Stimulated activated CD8-positive, alpha-beta memory T cell treated with anti-CD3 and anti-CD28 coated beads, Interleukin-4, amount 100 ng/mL, for 4 hours (primary cell): Measurements from ENCODE around the gene ABHD18.
"Not testable (repeated sequence)": the region's sequence is repeated elsewhere in the genome, so short reads cannot be mapped to it uniquely, and the experiment has no call there.

Experiments
- DNase-seq, 2 donors: peaks; one replicate each; pipeline ENCODE4 v3.0.0-alpha.2; 2020; ENCODE audit warnings: low read depth in 2 of 2, low spot score in 1 of 2

The ABHD18 gene

GRCh38 chr4:127988638-127989037 is 23.4 kb downstream of the ABHD18 start:
- no peak for DNase-seq

- DNase-seq, result no peak
These were observed 27.9 kb downstream of the ABHD18 start for GRCh38 chr4:127993151-127993550.

GRCh38 chr4:127995776-127996175 is 30.6 kb downstream of the ABHD18 start:
- DNase-seq, result no peak

GRCh38 chr4:127996521-127996920 is 31.3 kb downstream of the ABHD18 start:
- DNase-seq, result not testable (repeated sequence)

DNA sequence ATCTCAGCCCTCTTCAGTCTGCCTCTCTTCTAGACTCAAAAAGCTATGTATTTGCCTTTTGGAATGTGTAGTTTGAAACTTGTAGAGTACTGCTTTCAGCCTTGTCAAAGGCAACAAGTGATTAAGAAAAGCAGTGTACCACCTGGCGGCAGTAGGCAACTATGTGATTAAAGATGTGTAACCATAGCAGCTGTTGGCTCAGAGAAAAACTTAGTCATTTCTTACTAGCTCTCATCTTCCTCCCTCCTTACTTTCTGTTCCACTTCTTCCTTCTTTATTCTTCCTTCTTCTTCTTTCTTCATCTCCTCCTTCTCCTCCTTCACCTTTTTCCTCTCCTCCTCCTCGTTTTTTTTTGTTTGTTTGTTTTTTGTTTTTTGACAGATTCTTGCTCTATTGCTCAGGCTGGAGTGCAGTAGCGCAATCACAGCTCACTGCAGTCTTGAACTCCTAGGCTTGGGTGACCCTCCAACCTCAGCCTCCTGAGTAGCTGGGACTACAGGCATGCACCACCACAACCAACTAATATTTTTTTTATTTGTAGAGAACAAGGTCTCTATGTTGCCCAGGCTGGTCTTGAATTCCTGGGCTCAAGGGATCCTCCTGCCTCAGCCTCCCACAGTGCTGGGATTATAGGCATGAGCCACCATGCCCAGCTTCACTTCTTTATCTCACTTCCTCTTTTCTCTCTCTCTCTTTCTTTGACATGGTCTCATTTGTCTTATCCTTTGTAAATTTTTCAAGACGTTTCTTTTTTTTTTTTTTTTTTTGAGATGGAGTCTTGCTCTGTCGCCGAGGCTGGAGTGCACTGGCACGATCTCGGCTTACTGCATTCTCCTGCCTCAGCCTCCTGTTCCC is 32.6 kb downstream of the ABHD18 start:
- no peak for DNase-seq

DNA sequence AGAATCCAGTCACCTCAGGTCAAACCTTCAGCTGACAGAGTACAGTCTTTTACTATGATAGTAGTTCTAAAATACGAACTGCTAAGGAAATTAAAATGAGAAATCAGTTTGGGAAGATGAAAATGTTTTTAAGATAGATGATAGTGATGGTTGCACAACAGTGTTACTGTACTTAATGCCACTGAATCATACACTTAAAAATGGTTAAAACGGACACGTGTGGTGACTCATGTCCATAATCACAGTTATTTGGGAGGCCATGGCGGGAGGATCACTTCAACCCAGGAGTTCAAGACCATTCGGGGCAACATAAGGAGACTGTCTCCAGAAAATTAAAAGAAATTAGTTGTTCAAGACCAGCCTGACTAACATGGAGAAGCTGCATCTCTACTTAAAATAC is 41.4 kb downstream of the ABHD18 start:
- no peak for DNase-seq

- DNase-seq, result no peak
These were observed 44.2 kb downstream of the ABHD18 start for GRCh38 chr4:128009428-128009827.

DNA sequence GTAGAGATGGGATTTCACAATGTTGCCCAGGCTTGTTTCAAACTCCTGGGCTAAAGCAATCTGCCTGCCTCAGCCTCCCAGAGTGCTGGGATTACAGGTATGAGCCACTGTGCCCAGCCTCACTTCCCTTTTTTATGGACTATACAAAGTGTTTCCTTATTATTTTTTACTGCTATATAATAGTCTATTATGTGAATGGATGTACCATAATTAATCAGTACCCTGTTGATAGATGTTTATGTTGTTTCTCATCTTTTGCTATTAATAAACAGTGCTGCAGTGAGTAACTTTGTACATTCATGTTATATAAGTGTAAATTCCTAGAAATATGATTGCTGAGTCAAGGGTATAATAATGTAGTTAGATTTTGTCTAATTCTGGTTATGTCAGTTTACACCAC is 60.1 kb downstream of the ABHD18 start:
- DNase-seq, result no peak

DNA sequence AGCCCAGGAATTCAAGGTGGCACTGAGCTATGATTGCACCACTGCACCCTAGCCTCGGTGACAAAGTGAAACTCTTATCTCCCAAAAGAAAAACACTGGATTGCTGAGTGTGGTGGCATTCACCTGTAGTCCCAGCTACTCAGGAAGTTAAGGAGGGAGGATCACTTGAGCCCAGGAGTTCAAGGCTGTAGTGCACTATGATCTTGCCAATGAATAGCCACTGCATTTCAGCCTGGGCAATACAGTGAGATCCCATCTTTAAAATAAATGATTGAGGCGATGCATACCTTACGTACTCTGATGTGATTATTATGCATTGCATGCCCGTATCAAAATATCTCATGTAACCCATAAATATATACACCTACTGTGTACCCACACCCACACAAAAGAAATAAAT is 64.7 kb downstream of the ABHD18 start:
- no peak for DNase-seq

DNA sequence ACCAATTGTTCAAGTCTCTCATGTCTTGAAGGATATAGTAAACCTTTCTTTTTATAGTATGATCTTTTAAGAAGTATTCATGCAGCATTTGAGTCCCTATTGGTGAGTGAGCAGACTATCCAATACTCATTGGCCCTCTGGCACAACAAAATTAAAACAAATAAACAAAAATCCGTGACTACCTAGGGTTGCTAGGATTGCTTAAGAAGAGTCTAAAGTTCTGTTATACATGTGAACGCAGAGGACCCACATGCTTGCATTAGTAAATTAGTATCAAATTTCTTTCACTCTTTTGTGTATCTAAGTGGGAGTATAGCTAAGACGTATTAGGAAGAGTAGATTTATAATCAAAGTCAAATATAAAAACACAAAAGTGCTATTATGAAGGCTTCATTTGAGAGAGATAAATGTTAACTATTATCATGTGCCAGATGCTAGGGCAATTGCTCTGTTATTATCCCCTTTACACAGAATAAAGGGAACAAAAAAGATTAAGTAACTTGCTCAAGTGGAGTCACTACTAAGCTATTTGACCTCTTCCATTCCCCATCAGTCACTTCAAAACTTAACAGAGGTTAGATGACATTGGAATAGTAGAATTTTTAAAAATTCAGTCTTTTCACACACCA is 66.7 kb downstream of the ABHD18 start:
- no peak for DNase-seq

- no peak for DNase-seq
These were observed 74.4 kb downstream of the ABHD18 start for GRCh38 chr4:128039568-128039967.

DNA sequence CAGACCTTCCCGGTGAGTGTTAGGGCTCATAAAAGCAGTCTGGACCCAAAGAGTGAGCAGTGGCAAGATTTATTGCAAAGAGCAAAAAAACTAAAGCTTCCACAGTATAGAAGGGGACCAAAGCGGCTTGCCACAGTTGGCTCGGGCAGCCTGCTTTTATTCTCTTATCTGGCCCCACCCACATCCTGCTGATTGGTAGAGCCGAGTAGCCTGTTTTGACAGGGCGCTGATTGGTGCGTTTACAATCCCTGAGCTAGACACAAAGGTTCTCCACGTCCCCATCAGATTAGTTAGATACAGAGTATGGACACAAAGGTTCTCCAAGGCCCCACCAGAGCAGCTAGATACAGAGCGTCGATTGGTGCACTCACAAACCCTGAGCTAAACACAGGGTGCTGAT is 81.8 kb downstream of the ABHD18 start:
- DNase-seq, result not testable (repeated sequence)

DNA sequence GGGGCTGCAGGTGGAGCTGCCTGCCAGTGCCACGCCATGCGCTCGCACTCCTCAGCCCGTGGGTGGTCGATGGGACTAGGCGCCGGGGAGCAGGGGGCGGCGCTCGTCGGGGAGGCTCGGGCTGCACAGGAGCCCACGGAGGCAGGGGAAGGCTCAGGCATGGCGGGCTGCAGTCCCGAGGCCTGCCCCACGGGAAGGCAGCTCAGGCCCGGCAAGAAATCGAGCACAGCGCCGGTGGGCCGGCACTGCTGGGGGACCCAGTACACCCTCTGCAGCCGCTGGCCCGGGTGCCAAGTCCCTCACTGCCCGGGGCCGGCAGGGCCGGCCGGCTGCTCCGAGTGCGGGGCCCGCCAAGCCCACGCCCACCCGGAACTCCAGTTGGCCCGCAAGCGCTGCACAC is 82.3 kb downstream of the ABHD18 start:
- DNase-seq, result not testable (repeated sequence)

GRCh38 chr4:128051229-128051628 is 86.0 kb downstream of the ABHD18 start:
- not testable (repeated sequence) for DNase-seq

DNA sequence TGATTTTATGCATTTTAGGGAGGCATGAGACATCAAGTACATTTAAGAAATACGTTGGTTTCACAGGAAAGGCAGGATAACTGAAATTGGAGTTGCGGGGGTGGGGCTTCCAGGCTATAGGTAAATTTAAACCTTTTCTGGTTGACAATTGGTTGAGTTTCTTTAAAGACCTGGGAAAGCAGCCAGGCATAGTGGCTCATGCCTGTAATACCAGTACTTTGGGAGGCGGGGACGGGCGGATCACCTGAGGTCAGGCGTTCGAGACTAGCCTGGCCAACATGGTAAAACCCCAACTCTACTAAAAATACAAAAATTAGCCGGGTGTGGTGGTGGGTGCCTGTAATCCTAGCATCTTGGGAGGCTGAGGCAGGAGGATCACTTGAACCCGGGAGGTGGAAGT is 89.7 kb downstream of the ABHD18 start:
- DNase-seq, result not testable (repeated sequence)

DNA sequence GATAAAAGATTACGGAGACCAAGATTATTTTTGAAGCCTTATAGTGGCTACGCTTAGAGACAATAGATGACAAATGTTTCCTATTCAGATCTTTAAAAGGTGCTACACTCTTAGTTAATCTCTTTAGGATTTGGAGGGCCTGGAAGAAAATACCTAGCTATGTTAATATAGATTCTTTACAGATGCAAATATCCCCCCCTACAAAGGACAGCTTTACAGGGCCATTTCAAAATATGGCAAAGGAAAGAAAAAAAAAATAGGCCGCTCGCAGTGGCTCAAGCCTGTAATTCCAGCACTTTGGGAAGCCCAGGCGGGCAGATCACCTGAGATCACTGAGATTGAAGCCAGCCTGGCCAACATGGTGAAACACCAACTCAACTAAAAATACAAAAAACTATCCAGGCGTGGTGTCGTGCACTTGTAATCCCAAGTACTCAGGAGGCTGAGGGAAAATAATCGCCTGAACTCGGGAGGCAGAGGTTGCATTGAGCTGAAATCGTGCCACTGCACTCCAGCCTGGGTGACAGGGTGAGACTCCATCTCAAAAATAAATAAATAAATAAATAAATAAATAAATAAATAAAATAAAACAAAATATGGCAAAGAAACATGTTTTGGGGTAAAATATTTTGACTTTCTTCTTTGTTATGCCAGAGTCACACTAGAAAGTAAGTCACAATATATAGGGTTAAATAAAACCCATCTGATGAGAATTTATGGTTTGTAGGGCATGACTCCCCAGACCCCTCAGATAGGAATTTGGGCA is 90.4 kb downstream of the ABHD18 start:
- DNase-seq, result not testable (repeated sequence)

DNA sequence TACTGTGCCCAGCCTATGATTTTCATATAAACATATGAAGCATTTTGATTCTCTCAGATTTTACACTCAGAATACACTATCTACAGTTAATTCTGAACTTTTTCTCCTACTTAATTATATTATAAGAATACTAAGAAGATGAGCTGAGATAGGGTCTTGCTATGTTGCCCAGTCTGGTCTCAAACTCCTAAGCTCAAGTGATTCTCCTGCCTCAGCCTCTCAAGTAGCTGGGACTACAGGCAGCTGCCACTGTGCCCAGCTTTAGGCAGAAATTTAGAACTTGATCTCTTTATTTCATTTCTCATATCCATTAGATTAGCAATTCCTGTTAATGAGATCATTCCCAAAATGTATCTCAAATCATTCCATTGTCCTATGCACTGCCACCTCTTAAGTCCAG is 91.2 kb downstream of the ABHD18 start:
- no peak for DNase-seq

DNA sequence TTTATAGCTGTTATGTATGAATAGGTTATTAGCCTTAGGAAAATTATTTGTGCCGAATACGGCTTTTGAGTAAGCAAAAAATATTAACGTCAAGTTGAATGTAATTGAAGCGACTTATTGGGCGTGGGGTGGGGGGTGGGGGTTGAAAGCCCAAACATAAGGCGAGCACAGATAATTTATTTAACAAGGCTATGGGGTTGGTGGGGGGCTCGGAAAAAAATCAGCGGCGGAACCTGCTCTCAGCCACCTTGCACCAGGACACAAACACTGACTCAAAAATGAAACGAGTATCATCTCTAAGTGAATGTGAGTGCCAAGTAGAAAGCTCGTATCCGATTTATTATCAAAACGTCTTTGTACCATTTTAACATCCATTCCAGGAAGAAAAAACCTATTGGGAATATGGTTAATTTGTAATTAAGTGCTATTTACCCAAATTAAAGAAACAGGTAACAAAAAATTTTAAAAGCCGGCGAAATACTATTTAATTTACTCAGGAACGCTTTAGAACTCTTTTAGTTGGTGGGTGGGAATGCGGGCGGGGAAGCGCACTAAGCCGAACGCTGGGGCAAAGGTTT is 95.0 kb downstream of the ABHD18 start:
- DNase-seq, result no peak

GRCh38 chr4:128060699-128061565 is 95.7 kb downstream of the ABHD18 start, which contains the start of gene LARP1B:
Gene LARP1B (plus strand): TSS chr4:128061312. CDS start chr4:128074952, 13,640 bp downstream.
- DNase-seq, result peak; percentile 84 to 91
